Measurements from ENCODE around the gene CACNG4. TPM values are rescaled to one million over a fixed set of nuclear protein-coding genes. Genes with fewer than 3 reads are reported as not detected.

The CACNG4 gene
- total RNA-seq, 2 experiments from 2014 or later: not detected

GRCh38 chr17:67049025-67049739 lies 84.7 kb downstream of the CACNG4 start:
- Histone ChIP-seq H3K27me3 (ENCODE audit: control insufficient read depth in 1 of 2, insufficient read depth in 2 of 2, low read length in 2 of 2) (no peaks in the 10 kb centered on the region), H3K9me3 (ENCODE audit: control insufficient read depth in 1 of 2, insufficient read depth in 1 of 2, low read length in 2 of 2) (peaks cover 14 to 22% of the 10 kb centered on the region in 2 experiments), H3K27ac (ENCODE audit: low read depth in 1 of 2, low read length in 2 of 2) (no peak overlapping the region), H3K4me1 (ENCODE audit: insufficient read depth, low read length) (no peaks in the 10 kb centered on the region), H3K36me3 (ENCODE audit: insufficient read depth, low read length) (no peaks in the 10 kb centered on the region), H3K4me3 (ENCODE audit: low read length) (no peak overlapping the region)
- intact Hi-C loops (cut with DNase I, micrococcal nuclease): no loop called here
- no peaks in the 10 kb centered on the region for H3K36me3 Mint-ChIP-seq (ENCODE audit: low read depth)
- H3K4me3 Mint-ChIP-seq: no peak overlapping the region
- ChIA-PET CTCF (no interaction called here), POLR2A (no interaction called here)
- peaks cover 11% of the 10 kb centered on the region for H3K9me3 Mint-ChIP-seq
- DNase-seq: no peak
- H3K27ac Mint-ChIP-seq: no peak overlapping the region
- ATAC-seq (ENCODE audit: poor library complexity): no peak
- peaks cover 7% of the 10 kb centered on the region for H3K27me3 Mint-ChIP-seq
- no peaks in the 10 kb centered on the region for H3K4me1 Mint-ChIP-seq (ENCODE audit: low read depth)
- TF ChIP-seq CTCF (IDR thresholded peaks at IDR 0.05): no peak

- ChIA-PET POLR2A (no interaction called here), CTCF (no interaction called here)
- Histone ChIP-seq H3K4me1 (ENCODE audit: insufficient read depth, low read length) (no peaks in the 10 kb centered on the region), H3K27me3 (ENCODE audit: control insufficient read depth in 1 of 2, insufficient read depth in 2 of 2, low read length in 2 of 2) (no peaks in the 10 kb centered on the region), H3K4me3 (ENCODE audit: low read length) (no peak overlapping the region), H3K9me3 (ENCODE audit: control insufficient read depth in 1 of 2, insufficient read depth in 1 of 2, low read length in 2 of 2) (peaks cover 14 to 22% of the 10 kb centered on the region in 2 experiments), H3K36me3 (ENCODE audit: insufficient read depth, low read length) (no peaks in the 10 kb centered on the region), H3K27ac (ENCODE audit: low read depth in 1 of 2, low read length in 2 of 2) (no peak overlapping the region)
- ATAC-seq (ENCODE audit: poor library complexity) (no peak), DNase-seq (no peak)
- intact Hi-C loops (cut with DNase I, micrococcal nuclease): no loop called here
- Mint-ChIP-seq H3K27ac (no peak overlapping the region), H3K4me3 (no peak overlapping the region), H3K9me3 (peaks cover 11% of the 10 kb centered on the region), H3K27me3 (peaks cover 7% of the 10 kb centered on the region), H3K4me1 (ENCODE audit: low read depth) (no peaks in the 10 kb centered on the region), H3K36me3 (ENCODE audit: low read depth) (no peaks in the 10 kb centered on the region)
- no peak for TF ChIP-seq CTCF (IDR thresholded peaks at IDR 0.05)
These were observed 85.6 kb downstream of the CACNG4 start for GRCh38 chr17:67050066-67050465.

GRCh38 chr17:67050471-67051154 lies 86.1 kb downstream of the CACNG4 start:
- Mint-ChIP-seq H3K36me3 (ENCODE audit: low read depth) (no peaks in the 10 kb centered on the region), H3K27ac (no peak overlapping the region), H3K9me3 (peaks cover 11% of the 10 kb centered on the region), H3K27me3 (peaks cover 7% of the 10 kb centered on the region), H3K4me1 (ENCODE audit: low read depth) (no peaks in the 10 kb centered on the region), H3K4me3 (no peak overlapping the region)
- Histone ChIP-seq H3K36me3 (ENCODE audit: insufficient read depth, low read length) (no peaks in the 10 kb centered on the region), H3K4me1 (ENCODE audit: insufficient read depth, low read length) (no peaks in the 10 kb centered on the region), H3K9me3 (ENCODE audit: control insufficient read depth in 1 of 2, insufficient read depth in 1 of 2, low read length in 2 of 2) (peaks cover 14 to 22% of the 10 kb centered on the region in 2 experiments), H3K27ac (ENCODE audit: low read depth in 1 of 2, low read length in 2 of 2) (no peak overlapping the region), H3K27me3 (ENCODE audit: control insufficient read depth in 1 of 2, insufficient read depth in 2 of 2, low read length in 2 of 2) (no peaks in the 10 kb centered on the region), H3K4me3 (ENCODE audit: low read length) (no peak overlapping the region)
- ATAC-seq (ENCODE audit: poor library complexity): no peak
- intact Hi-C loops (cut with DNase I, micrococcal nuclease): no loop called here
- no peak for TF ChIP-seq CTCF (IDR thresholded peaks at IDR 0.05)
- DNase-seq: no peak
- POLR2A ChIA-PET: no interaction called here
- CTCF ChIA-PET: no interaction called here
